SK-N-SH (cell line): ENCODE measurements around the gene YES1. TPM values are rescaled to one million over a fixed set of nuclear protein-coding genes. Genes with fewer than 3 reads are reported as not detected.
A peak's percentile ranks its signal among the peaks of the same experiment; 100 is the strongest.
"Not testable (repeated sequence)": the region's sequence is repeated elsewhere in the genome, so short reads cannot be mapped to it uniquely, and the experiment has no call there.

Source experiments
- CTCF ChIA-PET: fragments of 300-600, 350-600 bp; formaldehyde crosslinking; extraction: SDS; loops from one replicate; lab custom pipeline; 2021; lab: Yijun Ruan, JAX
- POLR2A ChIA-PET: fragments of 350-600 bp; sonication (Branson Sonifier 250); formaldehyde crosslinking; extraction: SDS; loops from one replicate; lab custom pipeline; 2020; ENCODE audit warnings: antibody characterized with exemption, inconsistent platforms; lab: Yijun Ruan, JAX
- DNase-seq: peaks from one replicate; pipeline ENCODE4 v3.0.0; 2012
- H2AFZ ChIP-seq: fragments of 200-600 bp; sonication (generic); 2 replicates; pipeline ENCODE4 v1.8.1; 2016; ENCODE audit warnings: antibody characterized with exemption, mild to moderate bottlenecking, low read depth
- H3F3A ChIP-seq: fragments of 200-600 bp; sonication (generic); replicated peaks from 2 replicates; pipeline ENCODE3; 2016; ENCODE audit warnings: antibody characterized with exemption, mild to moderate bottlenecking; ENCODE audit not compliant: insufficient read depth
- H3K27ac ChIP-seq, 2 experiments: fragments of 200-500 bp in 1 of 2; fragments of 200-600 bp in 1 of 2; sonication (Bioruptor generic) in 1 of 2; sonication (generic), shearing (Covaris generic) in 1 of 2; 2 replicates each; pipeline versions ENCODE4 v1.5.1 to v1.6.1; 2014 to 2016; ENCODE audit warnings: low read depth in 2 of 2, inconsistent platforms in 1 of 2, low read length in 1 of 2, mild to moderate bottlenecking in 1 of 2, mixed read lengths in 1 of 2
- H3K27me3 ChIP-seq: fragments of 200-600 bp; sonication (generic), shearing (Covaris generic); 2 replicates; pipeline ENCODE4 v1.6.1; 2016; ENCODE audit warnings: mixed run types; ENCODE audit not compliant: insufficient read depth
- H3K36me3 ChIP-seq, 2 experiments: fragments of 200-500 bp in 1 of 2; fragments of 200-600 bp in 1 of 2; sonication (Bioruptor generic) in 1 of 2; sonication (generic) in 1 of 2; replicated peaks in 1 of 2; 2 replicates each; pipeline versions ENCODE3 to v1.5.1; 2014 to 2016; ENCODE audit warnings: low read length in 1 of 2, mild to moderate bottlenecking in 1 of 2; ENCODE audit not compliant: insufficient read depth in 2 of 2, control insufficient read depth in 1 of 2
- H3K4me1 ChIP-seq, 2 experiments: fragments of 200-500 bp in 1 of 2; fragments of 200-600 bp in 1 of 2; sonication (Bioruptor generic) in 1 of 2; sonication (generic), shearing (Covaris generic) in 1 of 2; 2 replicates each; pipeline versions ENCODE4 v1.5.1 to v1.6.1; 2014 to 2016; ENCODE audit warnings: low read depth in 1 of 2, low read length in 1 of 2, mixed run types in 1 of 2; ENCODE audit not compliant: insufficient read depth in 2 of 2, control insufficient read depth in 1 of 2
- H3K4me2 ChIP-seq: fragments of 200-600 bp; sonication (generic), shearing (Covaris generic); 2 replicates; pipeline ENCODE4 v1.6.1; 2017; ENCODE audit warnings: mixed run types
- H3K4me3 ChIP-seq, 2 experiments: fragments of 200-500 bp in 1 of 2; fragments of 200-600 bp in 1 of 2; sonication (Bioruptor generic) in 1 of 2; sonication (generic), shearing (Covaris generic) in 1 of 2; 2 replicates each; pipeline versions ENCODE4 v1.5.1 to v1.8.1; 2014 to 2016; ENCODE audit warnings: low read depth in 2 of 2, inconsistent platforms in 1 of 2, low read length in 1 of 2, mild to moderate bottlenecking in 1 of 2, mixed read lengths in 1 of 2, moderate library complexity in 1 of 2
- H3K79me2 ChIP-seq: fragments of 200-600 bp; sonication (generic); 2 replicates; pipeline ENCODE4 v1.8.1; 2017; ENCODE audit warnings: mild to moderate bottlenecking; ENCODE audit not compliant: insufficient read depth
- H3K9ac ChIP-seq: fragments of 200-600 bp; sonication (generic); 2 replicates; pipeline ENCODE4 v1.6.1; 2017; ENCODE audit warnings: mixed run types
- H3K9me2 ChIP-seq: fragments of 200-600 bp; sonication (generic); 2 replicates; pipeline ENCODE4 v1.6.1; 2017; ENCODE audit warnings: mixed run types
- H3K9me3 ChIP-seq: fragments of 200-600 bp; sonication (generic); 2 replicates; pipeline ENCODE4 v1.6.1; 2017; ENCODE audit warnings: mixed run types, mild to moderate bottlenecking, moderate library complexity
- H4K20me1 ChIP-seq: fragments of 200-600 bp; sonication (generic); 2 replicates; pipeline ENCODE4 v1.6.1; 2017; ENCODE audit warnings: mild to moderate bottlenecking, mixed run types; ENCODE audit not compliant: insufficient read depth
- CTCF ChIP-seq: fragments of 200-600 bp; sonication (generic); IDR thresholded peaks from 2 replicates; pipeline ENCODE4 v1.6.1; 2017; ENCODE audit warnings: antibody characterized with exemption, mild to moderate bottlenecking, moderate library complexity
- ELF1 ChIP-seq: IDR thresholded peaks from 2 replicates; pipeline ENCODE4 v1.4.0; 2012
- EZH2phosphoT487 ChIP-seq: fragments of 200-600 bp; sonication (generic); IDR thresholded peaks from 2 replicates; pipeline ENCODE4 v1.6.1; 2017; ENCODE audit warnings: low read depth, mixed run types, mild to moderate bottlenecking, antibody characterized with exemption, moderate library complexity, borderline replicate concordance
- FOXJ3 ChIP-seq: sonication (generic); formaldehyde crosslinking; IDR thresholded peaks from 2 replicates; pipeline ENCODE4 v1.5.1; 2020; ENCODE audit warnings: mild to moderate bottlenecking, missing genetic modification reagents
- MEF2A ChIP-seq: IDR thresholded peaks from 2 replicates; pipeline ENCODE4 v1.4.0; 2012; ENCODE audit warnings: low read depth, borderline replicate concordance
- MXI1 ChIP-seq: IDR thresholded peaks from 2 replicates; pipeline ENCODE4 v1.6.1; 2012; ENCODE audit warnings: mild to moderate bottlenecking, low read depth, low read length, improper control_type of control experiment
- NRF1 ChIP-seq: IDR thresholded peaks from 2 replicates; pipeline ENCODE4 v1.6.1; 2012; ENCODE audit warnings: low read depth, mild to moderate bottlenecking, low read length
- RAD21 ChIP-seq: IDR thresholded peaks from 2 replicates; pipeline ENCODE4 v1.6.1; 2012; ENCODE audit warnings: mild to moderate bottlenecking, low read length
- RXRA ChIP-seq: IDR thresholded peaks from 2 replicates; pipeline ENCODE4 v1.4.0; 2012; ENCODE audit warnings: low read depth, mild to moderate bottlenecking, borderline replicate concordance
- SIN3A ChIP-seq: IDR thresholded peaks from 2 replicates; pipeline ENCODE4 v1.6.1; 2012; ENCODE audit warnings: low read depth, mild to moderate bottlenecking, low read length, moderate library complexity, borderline replicate concordance
- SMC3 ChIP-seq: IDR thresholded peaks from 2 replicates; pipeline ENCODE4 v1.6.1; 2012; ENCODE audit warnings: low read depth, low read length, improper control_type of control experiment
- TAF1 ChIP-seq: IDR thresholded peaks from 2 replicates; pipeline ENCODE4 v1.6.1; 2012; ENCODE audit warnings: low read depth, mild to moderate bottlenecking, low read length, moderate library complexity, borderline replicate concordance
- TCF12 ChIP-seq: IDR thresholded peaks from 2 replicates; pipeline ENCODE4 v1.4.0; 2012
- WGBS: methylation state at CpG from one replicate; pipeline ENCODE4 v1.1.6; 2017; ENCODE audit warnings: low lambda C conversion rate; 5-methylcytosine and 5-hydroxymethylcytosine counted together
- polyA plus RNA-seq, 3 experiments: library from polyadenylated mRNA; depleted of rRNA; stranded (reverse); fragments of >200 nt; gene quantifications; 2 replicates each; pipeline ENCODE4 v1.2.3, GENCODE V29; 2012
- TF ChIP-seq, protein P1 (sequence below): fragments of 150-350 bp; IDR thresholded peaks from 2 replicates; pipeline ENCODE4 v1.6.1; 2016; ENCODE audit warnings: mild to moderate bottlenecking, low read depth, low read length
- TF ChIP-seq, protein P2 (sequence below): IDR thresholded peaks from 2 replicates; pipeline ENCODE4 v1.4.0; 2012; ENCODE audit warnings: low read depth

YES1 gene
- polyA plus RNA-seq, 1 of the 3 experiments (the other 2 are of a cell fraction): 7.9 TPM

- H3K27ac ChIP-seq, H3K4me1 ChIP-seq, H3K9me3 ChIP-seq, POLR2A ChIA-PET, H3K4me3 ChIP-seq, H3K79me2 ChIP-seq, H4K20me1 ChIP-seq, H3K4me2 ChIP-seq, H3F3A ChIP-seq, H2AFZ ChIP-seq, H3K27me3 ChIP-seq, H3K9me2 ChIP-seq, CTCF ChIA-PET, H3K9ac ChIP-seq, H3K36me3 ChIP-seq: not testable (repeated sequence)
- peak; percentile 34; the same call in 1 of the 2 replicates for TF ChIP-seq CTCF
- WGBS: 54% methylated on average over 5 of the region's 5 CpGs
- DNase-seq: peak; percentile 20
Measured at GRCh38 chr18:730120-730519, 81.9 kb downstream of the YES1 start.

- H2AFZ ChIP-seq: no peak overlapping the region
- TF ChIP-seq TAF1: no peak
- TF ChIP-seq, protein P1, sequence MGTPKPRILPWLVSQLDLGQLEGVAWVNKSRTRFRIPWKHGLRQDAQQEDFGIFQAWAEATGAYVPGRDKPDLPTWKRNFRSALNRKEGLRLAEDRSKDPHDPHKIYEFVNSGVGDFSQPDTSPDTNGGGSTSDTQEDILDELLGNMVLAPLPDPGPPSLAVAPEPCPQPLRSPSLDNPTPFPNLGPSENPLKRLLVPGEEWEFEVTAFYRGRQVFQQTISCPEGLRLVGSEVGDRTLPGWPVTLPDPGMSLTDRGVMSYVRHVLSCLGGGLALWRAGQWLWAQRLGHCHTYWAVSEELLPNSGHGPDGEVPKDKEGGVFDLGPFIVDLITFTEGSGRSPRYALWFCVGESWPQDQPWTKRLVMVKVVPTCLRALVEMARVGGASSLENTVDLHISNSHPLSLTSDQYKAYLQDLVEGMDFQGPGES: no peak
- no peak for TF ChIP-seq MXI1
- TF ChIP-seq RXRA: no peak
- TF ChIP-seq CTCF: no peak
- TF ChIP-seq SIN3A: no peak
- no peak for TF ChIP-seq NRF1
- TF ChIP-seq TCF12: no peak
- TF ChIP-seq MEF2A: no peak
- no peak for TF ChIP-seq FOXJ3 (CRISPR knock-in tag)
- no peak for TF ChIP-seq ELF1
- no peak for TF ChIP-seq SMC3
- TF ChIP-seq EZH2phosphoT487: no peak
- TF ChIP-seq RAD21: no peak
- TF ChIP-seq, protein P2, sequence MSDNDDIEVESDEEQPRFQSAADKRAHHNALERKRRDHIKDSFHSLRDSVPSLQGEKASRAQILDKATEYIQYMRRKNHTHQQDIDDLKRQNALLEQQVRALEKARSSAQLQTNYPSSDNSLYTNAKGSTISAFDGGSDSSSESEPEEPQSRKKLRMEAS: no peak
- H3K36me3 ChIP-seq: no peaks in the 10 kb centered on the region
- no peak overlapping the region for H3K27ac ChIP-seq
- no peak overlapping the region for H3K4me3 ChIP-seq
- no peak overlapping the region for H3K9ac ChIP-seq
- ChIA-PET POLR2A (no interaction called here), CTCF (interaction anchor here (1.5 to 2.0 kb wide), 3 partner anchors 13 to 114 kb away, joined by 6 to 7 read pairs (median 6); partner anchors contain the start of gene ENOSF1)
- no peaks in the 10 kb centered on the region for H3K27me3 ChIP-seq
- H3K9me2 ChIP-seq: no peaks in the 10 kb centered on the region
- DNase-seq: no peak
- H3K4me2 ChIP-seq: no peak overlapping the region
- no peaks in the 10 kb centered on the region for H4K20me1 ChIP-seq
- no peaks in the 10 kb centered on the region; a peak in 1 of 4 replicates for H3K4me1 ChIP-seq
- H3K79me2 ChIP-seq: no peaks in the 10 kb centered on the region
- H3F3A ChIP-seq: no peaks in the 10 kb centered on the region
- no peaks in the 10 kb centered on the region for H3K9me3 ChIP-seq
- WGBS: 92% methylated on average over 9 of the region's 9 CpGs
Measured at GRCh38 chr18:725646-726045, 86.4 kb downstream of the YES1 start.
